Astrocyte of the hippocampus (primary cell): ENCODE data around the gene MAN1B1.

ENCODE experiments used
- DNase-seq: peaks from one replicate; pipeline ENCODE4 v3.0.0; 2011; ENCODE audit warnings: low read depth, low spot score

The MAN1B1 gene

GRCh38 chr9:137143459-137143858 is 56.7 kb downstream of the MAN1B1 start:
- DNase-seq: no peak

GRCh38 chr9:137145731-137146526 is 59.1 kb downstream of the MAN1B1 start:
- DNase-seq: no peak

- no peak for DNase-seq
These were observed 59.7 kb downstream of the MAN1B1 start for GRCh38 chr9:137146527-137146918.

GRCh38 chr9:137147091-137147792 is 60.5 kb downstream of the MAN1B1 start:
- no peak for DNase-seq

GRCh38 chr9:137147793-137148160 is 61.0 kb downstream of the MAN1B1 start:
- DNase-seq: no peak

- no peak for DNase-seq
These were observed 61.5 kb downstream of the MAN1B1 start for GRCh38 chr9:137148242-137148641.

GRCh38 chr9:137148661-137149060 is 61.9 kb downstream of the MAN1B1 start:
- DNase-seq: no peak

GRCh38 chr9:137149363-137149762 is 62.6 kb downstream of the MAN1B1 start:
- DNase-seq: no peak

GRCh38 chr9:137149942-137150616 is 63.3 kb downstream of the MAN1B1 start:
- no peak for DNase-seq

- DNase-seq: no peak
These were observed 64.1 kb downstream of the MAN1B1 start for GRCh38 chr9:137150617-137151457.

GRCh38 chr9:137152844-137153405 is 66.1 kb downstream of the MAN1B1 start:
- no peak for DNase-seq

GRCh38 chr9:137156567-137157375 is 70.0 kb downstream of the MAN1B1 start:
- DNase-seq: peak; percentile 51

- DNase-seq: no peak
These were observed 71.0 kb downstream of the MAN1B1 start for GRCh38 chr9:137157618-137158415.

- no peak for DNase-seq
These were observed 71.8 kb downstream of the MAN1B1 start for GRCh38 chr9:137158625-137159024.
